Ectodermal cell (in vitro differentiated cells): ENCODE results near the gene RARRES2.
A peak's percentile ranks its signal among the peaks of the same experiment; 100 is the strongest.

Experiments
- H3K27ac ChIP-seq: 2 replicates; pipeline ENCODE4 v1.7.0; 2013; ENCODE audit warnings: mild to moderate bottlenecking, low read depth, low read length; ENCODE audit not compliant: insufficient read depth, poor library complexity, severe bottlenecking
- H3K27me3 ChIP-seq: 2 replicates; pipeline ENCODE4 v1.7.0; 2013; ENCODE audit warnings: mild to moderate bottlenecking, low read length; ENCODE audit not compliant: insufficient read depth, control insufficient read depth, poor library complexity, severe bottlenecking
- H3K36me3 ChIP-seq: one replicate; pipeline ENCODE4 v1.7.0; 2013; ENCODE audit warnings: low read length; ENCODE audit not compliant: control insufficient read depth, insufficient read depth
- H3K4me1 ChIP-seq: one replicate; pipeline ENCODE4 v1.7.0; 2013; ENCODE audit warnings: low read length; ENCODE audit not compliant: control insufficient read depth, insufficient read depth
- H3K4me3 ChIP-seq: 2 replicates; pipeline ENCODE4 v1.7.0; 2013; ENCODE audit warnings: low read depth, low read length, control low read depth; ENCODE audit not compliant: insufficient read depth
- H3K9me3 ChIP-seq: 2 replicates; pipeline ENCODE4 v1.7.0; 2013; ENCODE audit warnings: mild to moderate bottlenecking, low read length, moderate library complexity; ENCODE audit not compliant: control insufficient read depth
- WGBS, 2 experiments: methylation state at CpG; one replicate each; pipeline ENCODE4 v1.1.7; 2013; ENCODE audit warnings: missing lambda C conversion rate in 2 of 2; 5-methylcytosine and 5-hydroxymethylcytosine counted together

Gene RARRES2

GRCh38 chr7:150329331-150330120, 11.9 kb downstream of the RARRES2 start:
- H3K4me3 ChIP-seq, result no peak overlapping the region
- H3K27me3 ChIP-seq, result no peaks in the 10 kb centered on the region
- H3K36me3 ChIP-seq, result peaks cover 32% of the 10 kb centered on the region
- peaks cover 8% of the 10 kb centered on the region for H3K4me1 ChIP-seq
- WGBS, 2 experiments, result 59 to 61% methylated on average over 22 of the region's 22 CpGs
- H3K9me3 ChIP-seq, result no peaks in the 10 kb centered on the region
- peak overlapping the region; percentile 16 for H3K27ac ChIP-seq

- H3K9me3 ChIP-seq, result no peaks in the 10 kb centered on the region
- WGBS, 2 experiments, result 93 to 96% methylated on average over 3 of the region's 3 CpGs
- no peaks in the 10 kb centered on the region for H3K27me3 ChIP-seq
- peaks cover 32% of the 10 kb centered on the region for H3K36me3 ChIP-seq
- no peak overlapping the region for H3K4me3 ChIP-seq
- no peak overlapping the region for H3K27ac ChIP-seq
- peaks cover 13% of the 10 kb centered on the region for H3K4me1 ChIP-seq
Observed at GRCh38 chr7:150327308-150327707, 14.1 kb downstream of the RARRES2 start.

GRCh38 chr7:150326657-150327268, 14.7 kb downstream of the RARRES2 start:
- Histone ChIP-seq H3K9me3 (no peaks in the 10 kb centered on the region), H3K27me3 (no peaks in the 10 kb centered on the region), H3K36me3 (peaks cover 32% of the 10 kb centered on the region), H3K4me3 (no peak overlapping the region), H3K27ac (no peak overlapping the region), H3K4me1 (peaks cover 13% of the 10 kb centered on the region)
- 92 to 96% methylated on average over 4 of the region's 4 CpGs for WGBS, 2 experiments

- H3K4me1 ChIP-seq, result peaks cover 13% of the 10 kb centered on the region
- H3K27ac ChIP-seq, result no peak overlapping the region
- 95% methylated on average over 6 of the region's 6 CpGs for WGBS, 2 experiments
- no peaks in the 10 kb centered on the region for H3K9me3 ChIP-seq
- H3K4me3 ChIP-seq, result no peak overlapping the region
- no peaks in the 10 kb centered on the region for H3K27me3 ChIP-seq
- H3K36me3 ChIP-seq, result peaks cover 32% of the 10 kb centered on the region
Observed at GRCh38 chr7:150325901-150326300, 15.5 kb downstream of the RARRES2 start.

- H3K4me3 ChIP-seq, result peak overlapping the region; percentile 74
- peaks cover 27% of the 10 kb centered on the region for H3K36me3 ChIP-seq
- H3K27ac ChIP-seq, result no peak overlapping the region
- no peaks in the 10 kb centered on the region for H3K27me3 ChIP-seq
- WGBS, 2 experiments, result 95% methylated on average over 10 of the region's 10 CpGs
- peaks cover 13% of the 10 kb centered on the region for H3K4me1 ChIP-seq
- H3K9me3 ChIP-seq, result no peaks in the 10 kb centered on the region
Observed at GRCh38 chr7:150325110-150325611, 16.3 kb downstream of the RARRES2 start.

GRCh38 chr7:150324373-150324961, 17.0 kb downstream of the RARRES2 start:
- no peaks in the 10 kb centered on the region for H3K9me3 ChIP-seq
- H3K36me3 ChIP-seq, result peaks cover 27% of the 10 kb centered on the region
- peak overlapping the region; percentile 74 for H3K4me3 ChIP-seq
- no peak overlapping the region for H3K27ac ChIP-seq
- peaks cover 13% of the 10 kb centered on the region for H3K4me1 ChIP-seq
- 39 to 40% methylated on average over 12 of the region's 12 CpGs for WGBS, 2 experiments
- H3K27me3 ChIP-seq, result no peaks in the 10 kb centered on the region

- no peaks in the 10 kb centered on the region for H3K27me3 ChIP-seq
- H3K36me3 ChIP-seq, result peaks cover 24% of the 10 kb centered on the region
- 14 to 15% methylated on average over 14 to 16 of the region's 16 CpGs for WGBS, 2 experiments
- peaks cover 13% of the 10 kb centered on the region for H3K4me1 ChIP-seq
- no peaks in the 10 kb centered on the region for H3K9me3 ChIP-seq
- H3K27ac ChIP-seq, result no peak overlapping the region
- H3K4me3 ChIP-seq, result peak overlapping the region; percentile 74
Observed at GRCh38 chr7:150323682-150324372, 17.6 kb downstream of the RARRES2 start.

GRCh38 chr7:150322833-150323681, 18.4 kb downstream of the RARRES2 start, which contains the start of the genes ACTR3C and LRRC61:
TSS of gene ACTR3C (minus strand) at chr7:150323545. CDS start at chr7:150295296, 28,249 bp downstream.
TSS of gene LRRC61 (plus strand) at chr7:150323355. CDS start at chr7:150336862, 13,507 bp downstream.
- no peaks in the 10 kb centered on the region for H3K9me3 ChIP-seq
- H3K27me3 ChIP-seq, result no peaks in the 10 kb centered on the region
- peaks cover 18% of the 10 kb centered on the region for H3K36me3 ChIP-seq
- WGBS, 2 experiments, result 17 to 19% methylated on average over 82 of the region's 82 CpGs
- peak within 1 kb of the TSS; percentile 74 for H3K4me3 ChIP-seq
- peaks cover 13% of the 10 kb centered on the region for H3K4me1 ChIP-seq
- H3K27ac ChIP-seq, result no peak within 1 kb of the TSS

GRCh38 chr7:150322114-150322832, 19.2 kb downstream of the RARRES2 start:
- 88 to 93% methylated on average over 4 of the region's 4 CpGs for WGBS, 2 experiments
- Histone ChIP-seq H3K9me3 (no peaks in the 10 kb centered on the region), H3K27me3 (no peaks in the 10 kb centered on the region), H3K36me3 (peaks cover 15% of the 10 kb centered on the region), H3K4me1 (peaks cover 13% of the 10 kb centered on the region), H3K27ac (no peak overlapping the region), H3K4me3 (peak overlapping the region; percentile 74)
